SJSA1 (cell line): Measurements from ENCODE around the gene POU2F1. TPM values are rescaled to one million over a fixed set of nuclear protein-coding genes. Genes with fewer than 3 reads are reported as not detected.

Experiments
- DNase-seq, 2 experiments: peaks; one replicate each; pipeline ENCODE4 v3.0.0-alpha.2; 2015 to 2020; ENCODE audit warnings: low spot score in 2 of 2, low read depth in 1 of 2
- H3K27ac ChIP-seq: fragments of 250-450 bp; sonication (Bioruptor Pico); 2 replicates; pipeline ENCODE4 v1.5.1; 2020; ENCODE audit warnings: mild to moderate bottlenecking, moderate library complexity
- H3K27me3 ChIP-seq: fragments of 250-450 bp; sonication (Bioruptor Pico); replicated peaks from 2 replicates; pipeline ENCODE4 v1.5.1; 2020; ENCODE audit warnings: mild to moderate bottlenecking, moderate library complexity
- H3K36me3 ChIP-seq: fragments of 250-450 bp; sonication (Bioruptor Pico); 2 replicates; pipeline ENCODE4 v1.5.1; 2020; ENCODE audit warnings: mild to moderate bottlenecking
- H3K4me1 ChIP-seq: fragments of 250-450 bp; sonication (Bioruptor Pico); replicated peaks from 2 replicates; pipeline ENCODE4 v1.6.1; 2021; ENCODE audit warnings: mild to moderate bottlenecking
- H3K4me3 ChIP-seq: fragments of 250-450 bp; sonication (Bioruptor Pico); 2 replicates; pipeline ENCODE4 v1.5.1; 2020; ENCODE audit warnings: mild to moderate bottlenecking
- H3K9me3 ChIP-seq: fragments of 250-450 bp; sonication (Bioruptor Pico); replicated peaks from 2 replicates; pipeline ENCODE4 v1.5.1; 2020; ENCODE audit warnings: mild to moderate bottlenecking
- total RNA-seq: library from RNA; depleted of rRNA; stranded (reverse); fragments of >200 nt; shearing (Covaris generic); gene quantifications from 2 replicates; pipeline ENCODE4 v1.2.3, GENCODE V29; 2014

The POU2F1 gene
- total RNA-seq, 1 experiment from 2014 or later: 5.0 TPM

- H3K36me3 ChIP-seq: no peaks in the 10 kb centered on the region
- H3K9me3 ChIP-seq: no peaks in the 10 kb centered on the region
- no peak overlapping the region for H3K27ac ChIP-seq
- H3K27me3 ChIP-seq: no peaks in the 10 kb centered on the region; the same call in none of the 2 replicates
- no peak overlapping the region for H3K4me3 ChIP-seq
- H3K4me1 ChIP-seq: peaks cover 10% of the 10 kb centered on the region
- no peak for DNase-seq
Observed at GRCh38 chr1:167456524-167456923, 235.8 kb downstream of the POU2F1 start.

DNA sequence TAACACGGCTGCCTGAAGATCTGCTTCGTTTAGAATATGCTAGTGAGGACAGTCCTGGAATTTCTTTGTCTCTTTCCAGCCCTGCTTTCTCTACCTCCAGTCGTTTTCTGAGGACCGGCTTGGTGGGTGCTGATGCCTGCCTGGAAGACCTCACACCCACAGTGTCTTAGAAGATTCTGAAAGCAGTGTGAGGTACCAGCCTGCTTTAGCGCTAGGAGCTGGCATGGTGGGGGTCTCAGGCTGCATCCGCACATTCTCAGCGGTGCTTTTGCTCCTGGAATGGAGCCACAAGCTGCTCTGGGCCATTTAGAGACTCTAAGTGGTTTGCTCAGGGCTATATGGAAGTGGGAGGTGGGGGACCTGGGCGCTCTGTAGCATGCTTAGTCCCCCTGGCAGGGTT, 236.2 kb downstream of the POU2F1 start:
- Histone ChIP-seq H3K36me3 (no peaks in the 10 kb centered on the region), H3K9me3 (no peaks in the 10 kb centered on the region), H3K27ac (no peak overlapping the region), H3K4me3 (no peak overlapping the region), H3K4me1 (peaks cover 10% of the 10 kb centered on the region), H3K27me3 (no peaks in the 10 kb centered on the region; the same call in 1 of the 2 replicates)
- DNase-seq: no peak

GRCh38 chr1:167457936-167458584, 237.4 kb downstream of the POU2F1 start:
- DNase-seq: no peak
- Histone ChIP-seq H3K36me3 (no peaks in the 10 kb centered on the region), H3K4me3 (no peak overlapping the region), H3K27ac (no peak overlapping the region), H3K27me3 (no peaks in the 10 kb centered on the region; the same call in 1 of the 2 replicates), H3K9me3 (no peaks in the 10 kb centered on the region), H3K4me1 (peaks cover 10% of the 10 kb centered on the region)

DNA sequence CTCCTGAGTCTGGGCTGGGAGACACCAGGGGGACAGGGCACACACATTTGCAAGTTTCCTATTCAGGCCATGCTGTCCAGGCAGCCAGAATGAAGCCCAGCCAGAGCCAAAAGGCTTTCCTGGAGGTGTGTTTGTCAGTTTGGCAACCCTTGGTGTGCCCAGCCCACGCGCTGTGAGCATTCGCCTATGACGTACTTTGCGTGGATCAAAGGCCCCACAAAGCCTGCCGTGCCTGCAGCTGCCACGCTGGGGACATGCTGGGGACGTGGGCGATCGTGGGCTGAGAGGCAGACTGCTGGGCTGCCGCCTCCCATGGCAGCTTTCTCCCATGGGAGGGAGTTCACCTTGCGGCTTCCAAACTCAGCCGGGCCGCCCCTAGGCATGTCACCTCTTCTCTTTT, 240.2 kb downstream of the POU2F1 start:
- no peaks in the 10 kb centered on the region; the same call in 1 of the 2 replicates for H3K27me3 ChIP-seq
- H3K27ac ChIP-seq: no peak overlapping the region
- no peaks in the 10 kb centered on the region for H3K4me1 ChIP-seq
- no peaks in the 10 kb centered on the region for H3K9me3 ChIP-seq
- no peaks in the 10 kb centered on the region for H3K36me3 ChIP-seq
- H3K4me3 ChIP-seq: no peak overlapping the region
- no peak for DNase-seq

GRCh38 chr1:167462341-167462740, 241.7 kb downstream of the POU2F1 start:
- Histone ChIP-seq H3K4me1 (no peaks in the 10 kb centered on the region), H3K36me3 (no peaks in the 10 kb centered on the region), H3K27ac (no peak overlapping the region), H3K9me3 (no peaks in the 10 kb centered on the region), H3K27me3 (no peaks in the 10 kb centered on the region; the same call in 1 of the 2 replicates), H3K4me3 (no peak overlapping the region)
- no peak for DNase-seq

GRCh38 chr1:167463080-167463479, 242.4 kb downstream of the POU2F1 start:
- no peaks in the 10 kb centered on the region for H3K4me1 ChIP-seq
- no peaks in the 10 kb centered on the region for H3K9me3 ChIP-seq
- no peak overlapping the region for H3K27ac ChIP-seq
- no peak overlapping the region for H3K4me3 ChIP-seq
- no peaks in the 10 kb centered on the region; the same call in 1 of the 2 replicates for H3K27me3 ChIP-seq
- no peak for DNase-seq
- H3K36me3 ChIP-seq: no peaks in the 10 kb centered on the region

GRCh38 chr1:167463875-167464575, 243.3 kb downstream of the POU2F1 start:
- no peaks in the 10 kb centered on the region; the same call in 1 of the 2 replicates for H3K27me3 ChIP-seq
- H3K36me3 ChIP-seq: no peaks in the 10 kb centered on the region
- DNase-seq: no peak
- H3K4me1 ChIP-seq: no peaks in the 10 kb centered on the region
- no peak overlapping the region for H3K4me3 ChIP-seq
- no peaks in the 10 kb centered on the region for H3K9me3 ChIP-seq
- H3K27ac ChIP-seq: no peak overlapping the region

- Histone ChIP-seq H3K36me3 (no peaks in the 10 kb centered on the region), H3K4me1 (no peaks in the 10 kb centered on the region)
- no peak for DNase-seq
Observed at GRCh38 chr1:167465018-167465417, 244.3 kb downstream of the POU2F1 start.

DNA sequence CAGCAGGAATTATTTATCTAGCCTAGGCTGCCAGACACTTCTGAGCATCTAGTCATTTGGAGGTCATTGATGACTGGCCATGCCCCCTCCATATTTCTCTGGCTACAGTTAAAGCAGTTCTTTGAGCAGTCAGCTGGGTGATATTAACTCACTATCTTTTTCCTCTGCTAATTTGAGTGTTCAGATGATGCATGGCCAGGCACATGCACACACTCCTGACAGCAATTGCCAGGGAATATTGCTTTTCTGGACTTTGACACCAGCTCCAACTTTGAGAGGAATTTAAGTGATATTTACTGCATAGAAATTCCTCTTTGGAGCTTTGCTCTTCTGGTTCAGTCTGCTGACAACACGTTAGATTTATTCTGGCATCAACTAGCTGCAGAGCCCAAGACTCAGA, 245.1 kb downstream of the POU2F1 start:
- DNase-seq: no peak
- Histone ChIP-seq H3K4me3 (no peak overlapping the region), H3K27ac (no peak overlapping the region), H3K9me3 (no peaks in the 10 kb centered on the region), H3K4me1 (no peaks in the 10 kb centered on the region), H3K36me3 (no peaks in the 10 kb centered on the region), H3K27me3 (no peaks in the 10 kb centered on the region)

More at GRCh38 chr1:167465018-167465417, 244.3 kb downstream of the POU2F1 start:
- Histone ChIP-seq H3K27ac (no peak overlapping the region), H3K9me3 (no peaks in the 10 kb centered on the region), H3K27me3 (no peaks in the 10 kb centered on the region), H3K4me3 (no peak overlapping the region)

- Histone ChIP-seq H3K4me3 (no peak overlapping the region), H3K27me3 (0 out of 2 replicates have a peak, but pooled peaks cover 4% of the 10 kb centered on the region), H3K36me3 (no peaks in the 10 kb centered on the region), H3K9me3 (no peaks in the 10 kb centered on the region), H3K27ac (no peak overlapping the region), H3K4me1 (no peaks in the 10 kb centered on the region)
- no peak for DNase-seq
Observed at GRCh38 chr1:167467126-167467710, 246.5 kb downstream of the POU2F1 start.

DNA sequence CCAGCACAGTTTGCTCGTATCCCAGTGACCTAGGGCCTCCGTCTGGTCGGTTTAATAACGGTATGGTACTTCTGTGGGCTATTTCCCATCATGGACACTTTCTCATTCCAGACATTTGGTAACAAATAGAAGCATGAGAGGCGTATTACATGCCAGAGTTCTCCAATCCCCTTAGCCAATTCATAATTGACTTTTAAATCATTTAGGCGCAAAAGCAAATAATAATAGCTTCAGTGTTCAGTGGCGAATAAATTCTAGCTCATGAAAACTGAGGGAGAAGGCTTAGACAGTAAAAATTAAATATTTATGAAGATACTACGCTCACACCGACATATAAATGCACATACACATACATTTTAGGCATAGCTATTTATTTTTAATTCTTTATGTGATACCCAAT, 247.1 kb downstream of the POU2F1 start:
- Histone ChIP-seq H3K27ac (no peak overlapping the region), H3K27me3 (0 out of 2 replicates have a peak, but pooled peaks cover 4% of the 10 kb centered on the region), H3K4me1 (no peaks in the 10 kb centered on the region), H3K36me3 (no peaks in the 10 kb centered on the region), H3K9me3 (no peaks in the 10 kb centered on the region), H3K4me3 (no peak overlapping the region)
- no peak for DNase-seq

- Histone ChIP-seq H3K4me3 (no peak overlapping the region), H3K4me1 (no peaks in the 10 kb centered on the region), H3K27me3 (0 out of 2 replicates have a peak, but pooled peaks cover 4% of the 10 kb centered on the region), H3K27ac (no peak overlapping the region), H3K36me3 (no peaks in the 10 kb centered on the region), H3K9me3 (no peaks in the 10 kb centered on the region)
- no peak for DNase-seq
Observed at GRCh38 chr1:167469280-167469965, 248.7 kb downstream of the POU2F1 start.

DNA sequence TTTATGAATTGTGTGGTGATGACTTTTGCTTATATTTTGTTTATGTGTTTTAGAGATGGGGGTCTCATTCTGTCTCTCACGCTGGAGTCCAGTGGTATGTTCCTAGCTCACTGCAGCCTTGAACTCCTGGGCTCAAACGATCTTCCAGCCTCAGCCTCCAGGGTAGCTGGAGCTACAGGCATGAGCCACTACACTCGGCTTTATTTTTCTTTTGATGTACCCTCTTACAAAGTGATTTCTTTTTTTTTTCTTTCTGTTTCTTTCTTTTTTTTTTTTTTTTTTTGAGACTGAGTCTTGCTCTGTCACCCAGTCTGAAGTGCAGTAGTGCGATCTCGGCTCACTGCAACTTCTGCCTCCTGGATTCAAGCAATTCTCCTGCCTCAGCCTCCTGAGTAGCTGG, 250.9 kb downstream of the POU2F1 start:
- Histone ChIP-seq H3K4me1 (no peaks in the 10 kb centered on the region), H3K4me3 (no peak overlapping the region), H3K27ac (no peak overlapping the region), H3K27me3 (0 out of 2 replicates have a peak, but pooled peaks cover 4% of the 10 kb centered on the region), H3K9me3 (no peaks in the 10 kb centered on the region), H3K36me3 (no peaks in the 10 kb centered on the region)
- DNase-seq: no peak
